Femur (tissue), 1 donor: ENCODE data around the gene AKT3.
"Not testable (repeated sequence)": the region's sequence is repeated elsewhere in the genome, so short reads cannot be mapped to it uniquely, and the experiment has no call there.

Source experiments
- DNase-seq: peaks from one replicate; pipeline ENCODE4 v3.0.0-alpha.2; 2017

The AKT3 gene

GRCh38 chr1:243595527-243596210 lies 254.4 kb downstream of the AKT3 start:
- DNase-seq = no peak

- no peak for DNase-seq
Observed at GRCh38 chr1:243594455-243594854, 255.6 kb downstream of the AKT3 start.

DNA sequence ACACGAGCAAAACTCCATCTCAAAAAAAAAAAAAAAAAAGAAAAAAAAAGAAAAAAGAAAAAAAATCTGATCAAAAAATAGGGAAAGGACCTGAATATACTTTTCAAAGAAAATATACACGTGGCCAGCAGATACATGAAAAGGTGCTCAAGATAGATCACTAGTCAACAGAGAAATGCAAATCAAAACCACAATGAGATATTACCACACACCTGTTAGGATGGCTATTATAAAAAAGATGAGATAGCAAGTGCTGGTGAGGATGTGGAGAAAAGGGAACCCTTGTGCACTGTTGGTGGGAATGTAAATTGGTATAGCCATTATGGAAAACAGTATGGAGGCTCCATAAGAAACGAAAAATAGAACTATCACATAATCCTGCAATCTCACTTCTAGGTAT lies 260.8 kb downstream of the AKT3 start:
- not testable (repeated sequence) for DNase-seq

DNA sequence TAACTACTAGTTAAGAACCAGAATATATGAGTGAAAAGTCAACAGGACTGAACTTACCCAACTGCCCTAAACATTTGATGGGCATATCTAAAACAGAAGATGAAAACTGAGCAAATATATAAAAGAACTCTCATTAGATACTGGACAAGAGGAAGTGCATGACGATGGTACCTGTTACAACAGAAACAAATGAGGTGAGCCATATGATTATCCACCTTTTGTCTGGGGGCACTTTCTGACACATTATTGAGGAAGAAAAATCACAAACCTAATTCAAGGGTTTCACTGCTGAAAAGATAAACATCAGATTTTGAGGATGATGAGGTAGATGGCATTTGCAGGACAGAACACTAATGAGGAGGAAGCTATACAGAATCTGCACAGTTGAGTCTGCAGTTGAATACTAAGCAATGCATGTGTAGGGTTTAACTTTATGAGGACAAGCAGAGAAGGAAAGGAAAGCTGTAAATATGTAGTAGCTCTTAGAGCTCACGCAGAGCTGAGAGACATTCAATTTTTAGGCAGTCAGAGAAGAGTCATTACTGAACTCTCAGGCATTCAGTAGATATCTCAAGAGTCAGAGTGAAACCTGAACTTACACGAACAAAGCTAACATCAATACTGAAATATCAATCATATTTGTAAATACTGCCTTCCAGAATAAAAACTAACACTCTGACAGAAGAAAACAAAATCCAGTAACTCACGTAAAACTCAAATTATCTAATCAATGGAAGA lies 262.1 kb downstream of the AKT3 start:
- no peak for DNase-seq

- DNase-seq = no peak
Observed at GRCh38 chr1:243587285-243587684, 262.8 kb downstream of the AKT3 start.

- no peak for DNase-seq
Observed at GRCh38 chr1:243585982-243586381, 264.1 kb downstream of the AKT3 start.

DNA sequence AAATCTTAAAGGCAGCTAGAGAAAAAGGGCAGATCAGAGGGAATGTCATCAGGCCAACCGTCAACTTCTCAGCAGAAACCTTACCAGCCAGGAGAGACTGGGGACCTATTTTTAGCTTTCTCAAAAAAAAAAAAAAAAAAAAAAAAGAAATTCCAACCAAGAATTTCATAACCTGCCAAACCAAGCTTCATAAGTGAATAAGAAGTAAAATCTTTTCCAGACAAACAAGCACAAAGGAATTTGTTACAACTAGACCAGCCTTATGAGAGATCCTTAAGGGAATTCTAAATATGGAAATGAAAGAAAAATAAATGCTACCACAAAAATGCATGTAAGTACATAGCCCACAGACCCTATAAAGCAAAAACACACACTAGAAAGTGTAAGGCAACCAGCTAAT lies 267.7 kb downstream of the AKT3 start:
- DNase-seq = no peak

- DNase-seq = no peak
Observed at GRCh38 chr1:243580984-243581383, 269.1 kb downstream of the AKT3 start.

GRCh38 chr1:243580072-243580471 lies 270.0 kb downstream of the AKT3 start:
- no peak for DNase-seq

GRCh38 chr1:243575070-243575469 lies 275.0 kb downstream of the AKT3 start:
- no peak for DNase-seq

GRCh38 chr1:243572940-243573339 lies 277.1 kb downstream of the AKT3 start:
- no peak for DNase-seq

GRCh38 chr1:243568793-243569192 lies 281.2 kb downstream of the AKT3 start:
- DNase-seq = no peak

DNA sequence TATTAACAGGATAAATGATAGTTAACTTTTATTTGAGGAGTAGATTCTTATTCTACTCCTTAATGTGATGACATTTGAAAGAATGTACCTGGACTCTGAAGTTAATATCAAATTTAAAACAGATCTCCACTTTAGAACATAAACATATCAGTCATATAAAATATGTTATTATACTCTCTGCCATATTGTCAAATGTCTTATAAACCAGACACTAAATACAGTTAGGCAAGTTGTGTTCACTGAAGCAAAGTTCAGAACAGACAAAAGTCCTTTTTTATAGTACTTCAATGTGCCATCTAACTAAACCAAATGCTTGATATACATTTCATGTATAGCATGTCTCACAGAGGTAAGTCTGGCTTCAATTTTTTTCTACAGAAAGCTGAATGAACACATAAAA lies 285.2 kb downstream of the AKT3 start:
- DNase-seq = no peak

GRCh38 chr1:243563732-243564131 lies 286.3 kb downstream of the AKT3 start:
- no peak for DNase-seq

- DNase-seq = no peak
Observed at GRCh38 chr1:243562473-243562872, 287.6 kb downstream of the AKT3 start.

GRCh38 chr1:243561588-243562319 lies 288.3 kb downstream of the AKT3 start:
- DNase-seq = no peak

GRCh38 chr1:243559575-243560162 lies 290.4 kb downstream of the AKT3 start:
- no peak for DNase-seq

GRCh38 chr1:243558576-243558975 lies 291.5 kb downstream of the AKT3 start:
- DNase-seq = no peak

- no peak for DNase-seq
Observed at GRCh38 chr1:243557866-243558265, 292.2 kb downstream of the AKT3 start.

- no peak for DNase-seq
Observed at GRCh38 chr1:243554686-243555085, 295.4 kb downstream of the AKT3 start.

DNA sequence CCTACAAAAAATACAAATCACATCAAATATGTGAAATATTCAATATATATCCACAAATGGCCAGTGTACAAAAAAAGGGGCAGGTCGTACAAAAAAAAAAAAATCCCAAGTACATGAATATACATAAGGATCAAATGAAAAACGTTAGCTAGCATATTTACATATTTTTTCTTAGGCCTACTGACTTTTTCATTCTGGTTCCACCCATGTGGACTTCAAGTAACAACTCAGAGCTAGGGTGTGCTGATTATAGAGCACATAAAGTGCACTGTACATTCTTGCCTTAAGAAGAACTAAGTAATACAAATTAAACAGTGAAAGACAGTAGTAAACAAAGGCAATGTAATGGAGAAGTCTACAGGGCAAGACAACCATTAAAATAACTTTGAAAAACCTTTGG lies 297.0 kb downstream of the AKT3 start:
- DNase-seq = no peak

DNA sequence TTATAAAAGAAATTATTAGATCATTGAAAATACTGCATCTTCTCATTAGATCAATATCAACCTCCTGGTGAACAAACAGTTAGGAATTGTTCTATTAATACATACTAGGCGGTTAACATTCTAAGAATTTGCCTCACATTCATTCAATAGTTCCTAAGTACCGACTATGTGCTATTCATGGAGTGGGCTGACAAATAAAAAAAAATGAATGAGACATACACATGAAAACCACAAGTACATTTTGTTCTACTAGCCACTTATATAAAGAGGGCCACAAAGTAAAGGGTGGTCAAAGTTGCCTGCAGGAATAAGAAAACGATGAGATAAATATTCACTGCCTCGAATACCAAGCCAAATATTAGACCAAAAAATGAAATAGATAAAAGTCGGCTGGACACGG lies 299.8 kb downstream of the AKT3 start:
- no peak for DNase-seq

- no peak for DNase-seq
Observed at GRCh38 chr1:243549791-243550190, 300.3 kb downstream of the AKT3 start.

DNA sequence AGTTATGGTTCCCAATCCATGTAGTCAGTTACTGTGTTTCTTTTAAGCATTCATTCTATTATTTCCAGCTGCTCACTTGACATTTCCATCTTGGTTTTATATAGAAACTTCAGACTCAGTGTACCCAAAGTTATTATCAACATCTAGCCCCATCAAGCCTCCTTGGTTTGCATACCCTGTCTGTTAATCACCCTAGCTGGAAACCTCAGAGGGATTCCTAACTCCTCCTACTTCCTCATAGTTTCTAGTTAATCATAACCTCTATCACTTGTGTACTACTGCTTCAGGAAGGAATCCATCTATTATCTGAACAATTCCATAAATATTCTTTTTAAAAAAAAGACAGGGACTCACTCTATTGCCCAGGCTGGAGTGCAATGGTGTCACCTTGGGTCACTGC lies 300.9 kb downstream of the AKT3 start:
- no peak for DNase-seq
